ENCODE results near the gene WWTR1.

GRCh38 chr3:149673393-149673792, 15.6 kb upstream of the WWTR1 start:
- no peak for TF ChIP-seq TAF1 (IDR thresholded peaks at IDR 0.05; ENCODE audit: borderline replicate concordance, low read depth, low read length)
- TF ChIP-seq POLR2A (IDR thresholded peaks at IDR 0.05; ENCODE audit: low read depth, low read length), result no peak
- TF ChIP-seq POLR2AphosphoS5 (IDR thresholded peaks at IDR 0.05; ENCODE audit: low read depth, low read length), result no peak

All from GM12892 (cell line).